Uterus (tissue), 2 donors: Measurements from ENCODE around the gene PRDX6.

Source experiments
- CTCF ChIP-seq, 4 experiments: fragments of 200-600 bp in 2 of 4; fragments of 450-650 bp in 2 of 4; sonication (generic) in 2 of 4; IDR thresholded peaks; one replicate each; pipeline ENCODE4 v1.5.1; 2016 to 2019; ENCODE audit warnings: antibody characterized with exemption in 4 of 4, mild to moderate bottlenecking in 2 of 4, moderate library complexity in 1 of 4
- POLR2A ChIP-seq, 2 donors: fragments of 450-650 bp; IDR thresholded peaks; one replicate each; pipeline ENCODE4 v1.6.1; 2016; ENCODE audit warnings: antibody characterized with exemption in 2 of 2, mild to moderate bottlenecking in 1 of 2, moderate library complexity in 1 of 2

GRCh38 chr1:173476665-173477285 lies 360 bp upstream of the PRDX6 start:
- TF ChIP-seq CTCF (IDR thresholded peaks at IDR 0.05) = peak in 1 of 4 experiments; percentile 6
- TF ChIP-seq POLR2A (IDR thresholded peaks at IDR 0.05) = no peak
